Neural cell (in vitro differentiated cells): ENCODE measurements around the gene GTF2F2. TPM values are rescaled to one million over a fixed set of nuclear protein-coding genes. Genes with fewer than 3 reads are reported as not detected.

Source experiments
- H2AFZ ChIP-seq: fragments of 200-600, 300-800 bp; sonication (generic), shearing (Covaris generic); 2 replicates; pipeline ENCODE4 v1.6.0; 2014; ENCODE audit warnings: low read depth, mild to moderate bottlenecking, antibody characterized with exemption, low read length, moderate library complexity
- H3F3A ChIP-seq: fragments of 200-600 bp; shearing (Covaris generic); 2 replicates; pipeline ENCODE4 v1.6.1; 2016; ENCODE audit warnings: mild to moderate bottlenecking, moderate library complexity, mixed read lengths, antibody characterized with exemption, low read length; ENCODE audit not compliant: insufficient read depth, poor library complexity, severe bottlenecking
- H3K27ac ChIP-seq: fragments of 200-600, 300-800 bp; sonication (generic), shearing (Covaris generic); 2 replicates; pipeline ENCODE4 v1.5.1; 2014; ENCODE audit warnings: mild to moderate bottlenecking, low read length, moderate library complexity
- H3K27me3 ChIP-seq: fragments of 300-800, 200-600 bp; sonication (generic), shearing (Covaris generic); 2 replicates; pipeline ENCODE4 v1.6.0; 2014; ENCODE audit warnings: mild to moderate bottlenecking, low read depth, low read length, moderate library complexity; ENCODE audit not compliant: insufficient read depth
- H3K36me3 ChIP-seq: fragments of 300-800, 200-600 bp; sonication (generic), shearing (Covaris generic); 2 replicates; pipeline ENCODE4 v1.5.1; 2014; ENCODE audit warnings: mild to moderate bottlenecking, antibody characterized with exemption, low read length, moderate library complexity; ENCODE audit not compliant: insufficient read depth
- H3K4me2 ChIP-seq: fragments of 300-800, 200-600 bp; sonication (generic), shearing (Covaris generic); 2 replicates; pipeline ENCODE4 v1.6.0; 2014; ENCODE audit warnings: mild to moderate bottlenecking, low read length
- H3K4me3 ChIP-seq: fragments of 300-800, 200-600 bp; sonication (generic), shearing (Covaris generic); 2 replicates; pipeline ENCODE4 v1.5.1; 2014; ENCODE audit warnings: mild to moderate bottlenecking, low read length, moderate library complexity
- H3K79me2 ChIP-seq: fragments of 200-600 bp; shearing (Covaris generic); replicated peaks from 2 replicates; pipeline ENCODE4 v1.6.0; 2014; ENCODE audit warnings: mild to moderate bottlenecking, low read length, moderate library complexity; ENCODE audit not compliant: insufficient read depth
- H3K9ac ChIP-seq: fragments of 300-800, 200-600 bp; sonication (generic), shearing (Covaris generic); 2 replicates; pipeline ENCODE4 v1.6.1; 2016; ENCODE audit warnings: mild to moderate bottlenecking, low read length, mixed read lengths
- H3K9me2 ChIP-seq: fragments of 200-600 bp; shearing (Covaris generic); 2 replicates; pipeline ENCODE4 v1.6.1; 2016; ENCODE audit warnings: mild to moderate bottlenecking, low read length, mixed read lengths; ENCODE audit not compliant: insufficient read depth
- H3K9me3 ChIP-seq: fragments of 200-600, 300-800 bp; sonication (generic), shearing (Covaris generic); 2 replicates; pipeline ENCODE4 v1.6.1; 2016; ENCODE audit warnings: mild to moderate bottlenecking, mixed run types, low read length, moderate library complexity, mixed read lengths
- H4K20me1 ChIP-seq: fragments of 200-600 bp; shearing (Covaris generic); 2 replicates; pipeline ENCODE4 v1.6.1; 2016; ENCODE audit warnings: mild to moderate bottlenecking, mixed run types; ENCODE audit not compliant: insufficient read depth
- CTCF ChIP-seq: fragments of 450-650 bp; IDR thresholded peaks from 2 replicates; pipeline ENCODE4 v1.5.1; 2014; ENCODE audit warnings: antibody characterized with exemption, mild to moderate bottlenecking, moderate library complexity; ENCODE audit not compliant: poor library complexity, severe bottlenecking
- EP300 ChIP-seq: fragments of 450-650 bp; conservative IDR thresholded peaks from 2 replicates; pipeline ENCODE4 v1.6.1; 2014; ENCODE audit warnings: antibody characterized with exemption, mild to moderate bottlenecking, moderate library complexity; ENCODE audit not compliant: poor library complexity, severe bottlenecking
- EZH2 ChIP-seq: fragments of 200-600, 300-800 bp; shearing (Covaris generic), sonication (generic); IDR thresholded peaks from 2 replicates; pipeline ENCODE4 v1.6.1; 2014; ENCODE audit warnings: antibody characterized with exemption, low read length, borderline replicate concordance, mild to moderate bottlenecking; ENCODE audit not compliant: insufficient read depth, poor library complexity, severe bottlenecking
- MXI1 ChIP-seq: fragments of 450-650 bp; conservative IDR thresholded peaks from 2 replicates; pipeline ENCODE4 v1.6.1; 2014; ENCODE audit warnings: antibody characterized with exemption, mild to moderate bottlenecking; ENCODE audit not compliant: poor library complexity, severe bottlenecking
- POLR2AphosphoS5 ChIP-seq: IDR thresholded peaks from 2 replicates; pipeline ENCODE4 v1.6.1; 2012
- RAD21 ChIP-seq: fragments of 450-650 bp; conservative IDR thresholded peaks from 2 replicates; pipeline ENCODE4 v1.6.1; 2014; ENCODE audit warnings: antibody characterized with exemption, mild to moderate bottlenecking, moderate library complexity
- REST ChIP-seq: IDR thresholded peaks from 2 replicates; pipeline ENCODE4 v1.6.1; 2012; ENCODE audit warnings: borderline replicate concordance
- SMC3 ChIP-seq: fragments of 450-650 bp; conservative IDR thresholded peaks from 2 replicates; pipeline ENCODE4 v1.6.1; 2014; ENCODE audit warnings: antibody characterized with exemption, mild to moderate bottlenecking, moderate library complexity; ENCODE audit not compliant: poor library complexity
- TAF1 ChIP-seq: IDR thresholded peaks from 2 replicates; pipeline ENCODE4 v1.6.1; 2012; ENCODE audit warnings: low read depth
- polyA plus RNA-seq: library from polyadenylated mRNA; depleted of rRNA; stranded (reverse); fragments of >200 nt; gene quantifications from 2 replicates; pipeline ENCODE4 v1.2.3, GENCODE V29; 2014

Gene GTF2F2
- polyA plus RNA-seq, 1 donor from 2014 or later: 29.6 TPM

GRCh38 chr13:45331123-45331619 is 210.9 kb downstream of the GTF2F2 start:
- Histone ChIP-seq H3K79me2 (no peaks in the 10 kb centered on the region), H3K9me2 (no peaks in the 10 kb centered on the region), H3K9me3 (no peaks in the 10 kb centered on the region), H3K27ac (no peak overlapping the region), H2AFZ (no peak overlapping the region), H3F3A (no peaks in the 10 kb centered on the region), H3K9ac (no peak overlapping the region), H4K20me1 (no peaks in the 10 kb centered on the region), H3K4me3 (no peak overlapping the region), H3K36me3 (no peaks in the 10 kb centered on the region), H3K4me2 (no peak overlapping the region), H3K27me3 (no peaks in the 10 kb centered on the region)
- TF ChIP-seq MXI1 (no peak), EZH2 (no peak), RAD21 (no peak), TAF1 (no peak), REST (no peak), CTCF (no peak), SMC3 (no peak), POLR2AphosphoS5 (no peak), EP300 (no peak)

GRCh38 chr13:45331692-45332035 is 211.4 kb downstream of the GTF2F2 start:
- H4K20me1 ChIP-seq: no peaks in the 10 kb centered on the region

More at GRCh38 chr13:45331692-45332035, 211.4 kb downstream of the GTF2F2 start:
- Histone ChIP-seq H3K79me2 (no peaks in the 10 kb centered on the region), H3K27ac (no peak overlapping the region), H3K4me2 (no peak overlapping the region), H3K9me3 (no peaks in the 10 kb centered on the region), H3K9me2 (no peaks in the 10 kb centered on the region), H3K9ac (no peak overlapping the region), H3K27me3 (no peaks in the 10 kb centered on the region), H3K36me3 (no peaks in the 10 kb centered on the region), H2AFZ (no peak overlapping the region), H3F3A (no peaks in the 10 kb centered on the region), H3K4me3 (no peak overlapping the region)
- TF ChIP-seq REST: no peak
- no peak for TF ChIP-seq POLR2AphosphoS5
- no peak for TF ChIP-seq RAD21
- no peak for TF ChIP-seq EZH2
- no peak for TF ChIP-seq TAF1
- no peak for TF ChIP-seq SMC3
- TF ChIP-seq CTCF: no peak
- no peak for TF ChIP-seq EP300
- TF ChIP-seq MXI1: no peak
